Right lobe of liver (tissue), 4 donors: ENCODE data around the gene KAZN.

Experiments
- CTCF ChIP-seq, 4 donors: fragments of 200-600 bp in 3 of 4; fragments of 450-650 bp in 1 of 4; IDR thresholded peaks; one replicate each; pipeline versions ENCODE4 v1.5.1 to v1.8.0; 2016 to 2022; ENCODE audit warnings: antibody characterized with exemption in 4 of 4, mild to moderate bottlenecking in 2 of 4
- POLR2A ChIP-seq: fragments of 450-650 bp; IDR thresholded peaks from one replicate; pipeline ENCODE4 v1.6.1; 2017; ENCODE audit warnings: antibody characterized with exemption, mild to moderate bottlenecking
- donor health status: DM: no; HTN: no; CAD: no.
- donor health status: DM: no; HTN: no; CAD: no.
- donor health status: DM: no; HTN: yes; CAD: no.

GRCh38 chr1:14580986-14581385 lies 17.5 kb upstream of the KAZN start:
- no peak for TF ChIP-seq CTCF (IDR thresholded peaks at IDR 0.05)
- no peak for TF ChIP-seq POLR2A
